HPDE6-E6E7 (cell line): Measurements from ENCODE around the gene RBM42.
A peak's percentile ranks its signal among the peaks of the same experiment; 100 is the strongest.
"Not testable (repeated sequence)": the region's sequence is repeated elsewhere in the genome, so short reads cannot be mapped to it uniquely, and the experiment has no call there.

Source experiments
- DNase-seq: peaks from one replicate; pipeline ENCODE4 v3.0.0; 2011; ENCODE audit warnings: missing footprints; ENCODE audit errors: extremely low spot score

The RBM42 gene

DNA sequence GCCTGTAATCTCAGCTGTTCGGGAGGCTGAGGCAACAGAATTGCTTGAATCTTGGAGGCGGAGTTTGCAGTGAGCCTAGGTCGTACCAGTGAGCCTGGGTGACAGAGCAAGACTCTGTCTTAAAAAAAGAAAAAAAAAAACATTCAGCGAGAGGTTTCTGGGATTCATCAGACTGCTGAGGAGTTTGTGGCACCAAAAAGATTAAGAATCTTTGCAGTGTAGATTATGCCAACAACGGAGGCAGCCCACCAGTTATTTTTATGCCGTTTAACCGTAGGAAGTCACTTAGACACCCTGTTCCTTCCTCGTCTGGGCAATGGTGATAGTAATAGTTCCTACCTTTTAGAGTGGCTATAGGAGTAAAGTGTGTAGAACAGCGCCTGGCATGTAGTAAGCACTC lies 21.7 kb downstream of the RBM42 start:
- DNase-seq, result no peak

DNA sequence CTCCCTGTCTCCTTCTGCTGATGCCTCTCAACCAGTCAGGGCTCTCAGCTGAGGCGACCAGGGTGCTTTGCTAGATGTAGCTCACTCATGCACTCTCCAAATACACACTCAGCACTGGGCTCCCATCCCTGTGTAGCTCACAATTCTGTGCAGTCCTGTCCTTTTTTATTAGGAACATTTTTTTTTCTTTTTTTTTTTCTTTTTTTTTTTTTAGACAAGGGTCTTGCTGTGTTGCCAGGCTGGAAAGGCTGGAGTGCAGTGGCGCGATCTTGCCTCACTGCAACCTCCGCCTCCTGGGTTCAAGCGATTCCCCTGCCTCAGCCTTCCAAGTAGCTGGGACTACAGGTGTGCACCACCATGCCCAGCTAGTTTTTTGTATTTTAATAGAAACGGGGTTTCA lies 26.0 kb downstream of the RBM42 start:
- not testable (repeated sequence) for DNase-seq

DNA sequence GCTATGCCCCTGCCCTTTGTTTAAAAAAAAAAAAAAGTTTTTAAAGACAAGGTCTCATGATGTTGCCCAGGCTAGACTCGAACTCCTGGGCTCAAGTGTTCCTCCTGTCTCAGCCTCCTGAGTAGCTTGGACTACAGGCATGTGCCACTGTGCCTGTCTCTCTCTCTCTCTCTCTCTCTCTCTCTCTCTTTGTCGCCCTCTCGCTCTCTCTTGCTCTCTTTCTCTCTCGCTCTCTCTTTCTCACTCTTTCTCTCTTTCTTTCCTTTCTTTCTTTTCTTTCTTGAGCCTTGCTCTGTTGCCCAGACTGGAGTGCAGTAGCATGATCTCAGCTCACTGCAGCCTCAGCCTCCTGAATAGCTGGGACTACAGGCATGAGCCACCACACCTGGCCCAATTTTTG lies 26.8 kb downstream of the RBM42 start:
- DNase-seq, result no peak

DNA sequence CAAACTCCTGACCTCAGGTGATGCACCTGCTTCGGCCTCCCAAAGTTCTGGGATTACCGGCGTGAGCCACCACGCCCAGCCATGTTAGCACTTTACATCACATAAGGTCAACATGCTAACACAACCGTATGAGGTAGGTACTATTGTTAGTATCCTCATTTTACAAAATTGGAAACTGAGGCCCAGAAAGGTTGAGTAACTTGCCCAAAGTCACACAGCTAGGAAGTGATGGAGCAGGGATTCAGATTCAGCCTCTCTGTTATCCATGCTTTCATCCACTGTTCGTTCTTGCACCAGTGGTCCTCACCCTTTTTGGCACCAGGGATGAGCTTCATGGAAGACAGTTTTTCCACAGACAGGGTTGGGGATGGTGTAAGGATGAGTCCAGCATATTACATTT lies 27.9 kb downstream of the RBM42 start:
- DNase-seq, result no peak

DNA sequence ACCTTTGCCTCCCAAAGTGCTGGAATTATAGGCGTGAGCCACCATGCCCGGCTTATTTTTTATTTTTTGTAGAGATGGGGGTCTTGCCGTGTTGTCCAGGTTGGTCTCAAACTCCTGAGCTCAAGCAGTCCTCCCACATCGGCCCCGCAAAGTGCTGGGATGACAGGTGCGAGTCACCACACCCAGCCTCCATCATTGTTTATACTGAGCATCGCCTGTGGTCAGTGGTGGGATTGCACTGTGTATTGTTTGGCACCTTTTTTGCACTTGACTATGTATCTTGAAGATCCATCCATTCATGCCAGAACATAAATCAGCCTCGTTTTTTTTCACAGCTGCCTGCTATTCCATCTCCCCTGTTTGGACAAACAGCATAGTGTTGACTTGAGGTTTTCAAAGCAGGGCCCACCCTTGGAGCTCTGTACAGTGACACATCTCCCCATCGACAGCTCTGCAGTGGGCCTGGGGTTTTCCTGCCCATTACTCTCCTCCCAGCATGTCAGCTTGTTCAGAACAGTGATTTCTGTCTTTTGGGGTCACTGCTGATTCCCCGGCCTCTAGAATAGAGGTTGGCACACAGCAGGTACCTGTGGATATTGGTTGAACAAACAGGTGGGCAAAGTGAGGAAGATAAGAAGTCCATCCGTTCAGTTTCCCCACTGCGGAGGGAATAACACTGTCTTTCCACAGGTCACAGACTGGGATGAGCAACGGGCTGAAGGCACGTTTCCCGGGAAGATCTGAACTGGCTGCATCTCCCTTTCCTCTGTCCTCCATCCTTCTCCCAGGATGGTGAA lies 29.3 kb downstream of the RBM42 start:
- DNase-seq, result no peak

DNA sequence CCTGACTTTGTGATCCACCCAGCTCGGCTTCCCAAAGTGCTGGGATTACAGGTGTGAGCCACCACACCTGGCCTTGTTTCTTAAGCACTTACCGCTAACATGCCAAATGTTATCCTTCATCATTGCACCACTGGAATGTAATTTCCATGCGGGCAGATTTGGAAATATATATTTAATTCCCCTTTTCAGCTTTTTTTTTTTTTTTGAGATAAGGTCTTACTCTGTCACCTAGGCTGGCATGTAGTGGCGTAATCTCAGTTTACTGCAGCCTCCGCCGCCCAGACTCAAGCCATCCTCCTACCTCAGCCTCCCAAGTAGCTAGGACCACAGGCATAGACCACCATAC lies 33.1 kb downstream of the RBM42 start:
- DNase-seq, result no peak

DNA sequence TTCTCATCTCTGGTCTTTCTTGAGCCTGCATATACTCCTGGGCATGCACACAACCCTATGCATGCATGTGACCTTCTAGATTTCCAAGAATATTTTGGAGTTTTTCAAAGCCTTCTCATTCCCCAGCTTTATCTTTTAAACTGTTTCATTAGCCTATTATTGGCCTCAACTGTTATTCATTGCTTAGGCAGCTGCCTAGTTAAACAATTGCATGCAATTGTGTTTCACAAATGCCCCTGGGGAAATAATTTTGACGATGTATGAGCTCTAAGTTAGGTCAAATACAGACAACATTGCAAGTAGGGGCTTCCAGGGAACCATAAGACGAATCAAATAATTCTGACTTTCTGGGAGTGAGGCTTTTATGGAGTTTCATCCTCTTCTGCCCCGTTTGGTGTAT lies 35.1 kb downstream of the RBM42 start:
- no peak for DNase-seq

DNA sequence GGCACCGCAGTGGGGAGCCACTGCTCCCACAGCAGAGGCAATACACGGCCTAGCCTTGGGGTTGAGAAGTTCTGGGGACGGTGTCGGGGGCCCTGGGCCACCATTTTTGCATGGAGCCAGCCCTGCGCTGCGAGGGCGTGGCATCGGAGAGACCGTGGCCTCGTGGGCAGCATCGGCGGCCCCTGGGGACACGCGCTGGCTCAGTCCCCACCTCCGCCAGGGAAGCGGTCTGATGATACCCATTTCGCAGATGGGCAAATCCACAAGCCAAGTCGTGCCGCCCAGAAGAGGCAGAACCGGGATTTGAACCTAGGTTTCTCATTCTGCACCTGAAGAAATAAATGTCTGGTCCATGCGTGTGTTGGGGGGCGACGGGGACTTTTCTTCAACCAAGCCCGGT lies 36.3 kb downstream of the RBM42 start:
- no peak for DNase-seq

DNA sequence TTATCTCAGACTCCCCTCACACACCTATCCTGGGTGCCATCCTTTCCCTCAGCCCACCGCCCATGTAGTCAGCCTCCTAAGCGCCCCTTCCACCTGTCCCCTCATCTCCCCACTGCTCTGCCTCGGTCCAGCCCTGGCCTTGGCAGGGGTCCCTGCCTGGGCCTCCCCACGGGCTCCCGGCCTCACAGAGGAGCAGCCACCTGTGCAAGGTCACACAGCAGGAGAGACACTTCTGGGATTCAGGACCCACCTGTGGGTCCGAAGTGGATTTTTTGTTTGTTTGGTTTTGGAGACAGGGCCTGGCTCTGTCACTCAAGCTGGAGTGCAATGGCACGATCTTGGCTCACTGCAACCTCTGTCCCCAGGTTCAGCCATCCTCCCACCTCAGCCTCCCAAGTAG lies 36.8 kb downstream of the RBM42 start:
- no peak for DNase-seq

DNA sequence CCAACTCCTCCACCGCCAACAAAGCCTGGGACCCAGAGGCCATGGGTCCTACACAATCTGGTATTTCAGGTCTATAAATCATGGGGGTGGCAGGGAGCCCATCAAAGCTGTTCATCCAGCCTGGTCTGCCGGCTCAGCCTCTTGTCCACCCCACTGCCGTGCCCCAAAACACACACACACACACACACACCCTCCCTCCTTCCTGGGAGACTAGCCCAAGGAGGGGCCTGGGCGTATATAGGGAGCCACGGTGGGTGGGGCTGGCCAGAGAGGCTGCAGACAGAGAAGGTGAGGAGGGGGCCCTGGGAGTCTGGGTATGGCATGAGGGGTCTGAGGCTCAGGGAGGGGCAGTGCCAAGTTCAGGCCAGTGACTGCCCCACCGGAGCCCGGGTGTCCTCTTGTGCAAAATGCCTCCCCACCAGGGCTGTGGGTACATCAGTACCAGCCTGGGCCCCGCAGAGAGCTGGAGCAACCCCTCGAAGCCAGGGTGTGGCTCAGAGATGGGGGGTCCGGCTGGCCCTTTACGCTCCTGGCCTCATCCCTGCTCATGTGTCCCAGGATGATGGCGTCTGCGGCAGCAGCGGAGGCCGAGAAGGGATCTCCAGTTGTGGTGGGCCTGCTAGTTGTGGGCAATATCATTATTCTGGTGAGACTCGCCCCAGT lies 37.5 kb downstream of the RBM42 start, which contains the start of gene UPK1A:
Gene UPK1A (plus strand): TSS at position 267 of the 663 bp plus-strand sequence. CDS start 296 bp downstream, at position 563.
- DNase-seq, result no peak

DNA sequence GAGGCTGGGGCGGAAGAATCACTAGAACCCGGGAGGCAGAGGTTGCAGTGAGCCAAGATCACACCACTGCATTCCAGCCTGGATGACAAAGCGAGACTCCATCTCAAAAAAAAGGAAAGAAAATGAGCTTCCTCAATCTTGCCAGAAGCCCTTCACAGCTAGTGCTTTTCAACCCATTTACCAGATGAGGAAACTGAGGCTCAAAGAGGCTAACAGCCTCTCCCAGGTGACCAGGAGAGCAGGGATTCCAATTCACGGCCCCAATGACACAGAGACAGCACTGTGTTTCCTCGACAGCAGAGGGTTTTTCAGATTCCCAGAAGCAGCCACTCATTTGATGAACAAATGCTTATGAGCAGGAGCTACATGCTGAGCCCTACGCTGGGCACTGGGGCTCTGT lies 40.7 kb downstream of the RBM42 start:
- no peak for DNase-seq

DNA sequence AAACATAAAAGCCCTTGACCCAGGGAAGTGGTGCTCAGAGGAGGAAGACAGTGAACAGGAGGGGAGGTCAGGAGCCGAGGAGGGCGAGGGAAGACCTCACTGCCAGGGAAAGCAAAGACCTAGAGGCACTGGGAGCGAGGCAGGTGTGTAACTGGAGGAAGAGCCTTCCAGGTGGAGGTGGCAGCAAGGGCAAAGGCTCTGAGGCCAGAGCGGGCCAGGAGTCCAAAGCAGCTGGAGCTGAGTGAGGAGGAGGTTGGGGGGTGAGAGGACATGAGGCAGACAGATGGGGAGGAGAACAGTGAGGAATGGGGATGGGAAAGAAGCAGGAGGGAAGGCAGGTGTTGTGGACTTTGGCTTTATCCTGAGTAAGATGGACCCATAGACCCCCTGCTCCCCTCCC lies 41.1 kb downstream of the RBM42 start:
- DNase-seq, result no peak

DNA sequence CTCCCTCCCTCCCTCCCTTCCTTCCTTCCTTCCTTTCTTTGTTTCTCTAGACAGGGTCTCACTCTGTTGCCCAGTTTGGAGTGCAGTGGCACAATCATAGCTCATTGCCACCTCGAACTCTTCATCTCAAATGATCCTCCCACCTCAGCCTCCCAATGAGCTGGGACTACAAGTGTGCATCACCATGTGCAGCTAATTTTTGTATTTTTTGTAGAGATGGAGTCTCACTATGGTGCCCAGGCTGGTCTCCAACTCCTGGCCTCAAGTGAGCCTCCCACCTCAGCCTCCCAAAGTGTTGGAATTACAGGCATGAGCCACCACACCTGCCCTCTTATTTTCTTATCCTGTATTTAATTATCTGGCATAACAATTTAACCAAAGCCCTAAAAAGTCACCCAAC lies 41.9 kb downstream of the RBM42 start:
- no peak for DNase-seq

DNA sequence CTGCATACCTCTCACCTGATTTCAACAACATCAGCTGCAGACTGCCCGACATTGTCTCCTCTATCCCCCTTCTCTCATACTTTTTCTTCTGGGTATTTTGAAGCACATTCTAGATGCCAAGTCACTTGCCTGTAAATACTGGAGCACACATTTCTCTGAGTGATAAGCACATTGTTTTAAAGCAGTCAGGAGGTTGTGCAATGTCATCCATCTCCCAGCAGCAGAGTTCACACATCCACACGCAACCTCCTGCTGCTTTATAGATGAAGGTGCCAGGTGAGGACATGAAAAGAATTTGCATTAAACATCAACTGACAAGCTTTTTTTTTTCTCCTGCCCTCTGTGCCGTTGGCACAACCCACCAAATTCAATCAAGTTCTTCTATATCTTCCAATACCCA lies 43.0 kb downstream of the RBM42 start:
- DNase-seq, result no peak

DNA sequence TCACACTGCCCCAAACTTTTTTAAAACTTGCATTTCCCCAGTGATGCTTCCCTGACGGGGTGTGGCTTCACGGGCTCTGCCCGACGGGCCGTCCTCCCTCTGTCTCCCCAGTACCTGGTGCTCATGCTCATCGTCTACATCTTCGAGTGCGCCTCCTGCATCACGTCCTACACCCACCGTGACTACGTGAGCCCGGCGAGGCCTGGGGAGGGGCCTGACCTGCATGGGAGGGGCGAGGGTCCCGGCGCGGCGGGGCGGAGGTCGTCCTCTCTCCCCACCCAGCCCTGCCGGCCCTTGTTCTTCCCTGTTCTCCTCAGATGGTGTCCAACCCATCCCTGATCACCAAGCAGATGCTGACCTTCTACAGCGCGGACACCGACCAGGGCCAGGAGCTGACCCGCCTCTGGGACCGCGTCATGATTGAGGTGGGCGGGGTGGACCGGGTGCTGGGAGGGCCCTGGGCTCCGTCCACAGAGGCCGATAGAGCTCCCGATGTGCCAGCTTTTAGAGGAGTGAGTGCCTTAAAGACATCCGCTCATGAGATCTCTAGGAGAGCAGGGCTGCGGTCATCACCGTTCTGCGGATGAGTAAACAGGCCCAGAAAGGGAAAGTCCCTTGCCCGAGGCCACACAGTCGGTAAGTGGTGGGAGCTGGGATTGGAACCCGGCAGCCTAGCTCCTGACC lies 44.4 kb downstream of the RBM42 start:
- peak; percentile 29 for DNase-seq

DNA sequence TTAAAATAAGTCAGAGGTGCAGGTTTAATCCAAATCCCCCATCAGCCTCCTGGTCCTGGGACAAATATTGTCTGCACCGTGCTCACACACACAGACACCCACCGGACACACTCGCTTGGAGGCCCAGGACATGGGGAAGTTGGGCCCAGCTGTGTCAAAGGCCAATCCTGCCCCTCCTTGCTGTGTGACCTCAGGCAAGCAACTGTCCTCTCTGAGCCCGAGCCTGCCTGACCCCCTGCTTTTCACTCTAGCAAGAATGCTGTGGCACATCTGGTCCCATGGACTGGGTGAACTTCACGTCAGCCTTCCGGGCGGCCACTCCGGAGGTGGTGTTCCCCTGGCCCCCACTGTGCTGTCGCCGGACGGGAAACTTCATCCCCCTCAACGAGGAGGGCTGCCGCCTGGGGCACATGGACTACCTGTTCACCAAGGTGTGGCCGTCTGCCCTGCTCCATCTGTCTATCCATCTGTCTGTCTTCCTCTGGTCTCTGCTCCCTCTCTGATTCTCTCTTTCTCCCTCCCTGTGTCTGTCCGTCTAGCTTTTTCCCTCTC lies 46.8 kb downstream of the RBM42 start:
- DNase-seq, result no peak
